SK-N-SH (cell line): Measurements from ENCODE around the gene GALNT4. TPM values are rescaled to one million over a fixed set of nuclear protein-coding genes. Genes with fewer than 3 reads are reported as not detected.

Source experiments
- CTCF ChIA-PET: fragments of 300-600, 350-600 bp; formaldehyde crosslinking; extraction: SDS; loops from one replicate; lab custom pipeline; 2021; lab: Yijun Ruan, JAX
- POLR2A ChIA-PET: fragments of 350-600 bp; sonication (Branson Sonifier 250); formaldehyde crosslinking; extraction: SDS; loops from one replicate; lab custom pipeline; 2020; ENCODE audit warnings: antibody characterized with exemption, inconsistent platforms; lab: Yijun Ruan, JAX
- DNase-seq: peaks from one replicate; pipeline ENCODE4 v3.0.0; 2012
- H2AFZ ChIP-seq: fragments of 200-600 bp; sonication (generic); 2 replicates; pipeline ENCODE4 v1.8.1; 2016; ENCODE audit warnings: antibody characterized with exemption, mild to moderate bottlenecking, low read depth
- H3F3A ChIP-seq: fragments of 200-600 bp; sonication (generic); replicated peaks from 2 replicates; pipeline ENCODE3; 2016; ENCODE audit warnings: antibody characterized with exemption, mild to moderate bottlenecking; ENCODE audit not compliant: insufficient read depth
- H3K27ac ChIP-seq, 2 experiments: fragments of 200-500 bp in 1 of 2; fragments of 200-600 bp in 1 of 2; sonication (Bioruptor generic) in 1 of 2; sonication (generic), shearing (Covaris generic) in 1 of 2; 2 replicates each; pipeline versions ENCODE4 v1.5.1 to v1.6.1; 2014 to 2016; ENCODE audit warnings: low read depth in 2 of 2, inconsistent platforms in 1 of 2, low read length in 1 of 2, mild to moderate bottlenecking in 1 of 2, mixed read lengths in 1 of 2
- H3K27me3 ChIP-seq: fragments of 200-600 bp; sonication (generic), shearing (Covaris generic); 2 replicates; pipeline ENCODE4 v1.6.1; 2016; ENCODE audit warnings: mixed run types; ENCODE audit not compliant: insufficient read depth
- H3K36me3 ChIP-seq, 2 experiments: fragments of 200-500 bp in 1 of 2; fragments of 200-600 bp in 1 of 2; sonication (Bioruptor generic) in 1 of 2; sonication (generic) in 1 of 2; replicated peaks in 1 of 2; 2 replicates each; pipeline versions ENCODE3 to v1.5.1; 2014 to 2016; ENCODE audit warnings: low read length in 1 of 2, mild to moderate bottlenecking in 1 of 2; ENCODE audit not compliant: insufficient read depth in 2 of 2, control insufficient read depth in 1 of 2
- H3K4me1 ChIP-seq, 2 experiments: fragments of 200-500 bp in 1 of 2; fragments of 200-600 bp in 1 of 2; sonication (Bioruptor generic) in 1 of 2; sonication (generic), shearing (Covaris generic) in 1 of 2; 2 replicates each; pipeline versions ENCODE4 v1.5.1 to v1.6.1; 2014 to 2016; ENCODE audit warnings: low read depth in 1 of 2, low read length in 1 of 2, mixed run types in 1 of 2; ENCODE audit not compliant: insufficient read depth in 2 of 2, control insufficient read depth in 1 of 2
- H3K4me2 ChIP-seq: fragments of 200-600 bp; sonication (generic), shearing (Covaris generic); 2 replicates; pipeline ENCODE4 v1.6.1; 2017; ENCODE audit warnings: mixed run types
- H3K4me3 ChIP-seq, 2 experiments: fragments of 200-500 bp in 1 of 2; fragments of 200-600 bp in 1 of 2; sonication (Bioruptor generic) in 1 of 2; sonication (generic), shearing (Covaris generic) in 1 of 2; 2 replicates each; pipeline versions ENCODE4 v1.5.1 to v1.8.1; 2014 to 2016; ENCODE audit warnings: low read depth in 2 of 2, inconsistent platforms in 1 of 2, low read length in 1 of 2, mild to moderate bottlenecking in 1 of 2, mixed read lengths in 1 of 2, moderate library complexity in 1 of 2
- H3K79me2 ChIP-seq: fragments of 200-600 bp; sonication (generic); 2 replicates; pipeline ENCODE4 v1.8.1; 2017; ENCODE audit warnings: mild to moderate bottlenecking; ENCODE audit not compliant: insufficient read depth
- H3K9ac ChIP-seq: fragments of 200-600 bp; sonication (generic); 2 replicates; pipeline ENCODE4 v1.6.1; 2017; ENCODE audit warnings: mixed run types
- H3K9me2 ChIP-seq: fragments of 200-600 bp; sonication (generic); 2 replicates; pipeline ENCODE4 v1.6.1; 2017; ENCODE audit warnings: mixed run types
- H3K9me3 ChIP-seq: fragments of 200-600 bp; sonication (generic); 2 replicates; pipeline ENCODE4 v1.6.1; 2017; ENCODE audit warnings: mixed run types, mild to moderate bottlenecking, moderate library complexity
- H4K20me1 ChIP-seq: fragments of 200-600 bp; sonication (generic); 2 replicates; pipeline ENCODE4 v1.6.1; 2017; ENCODE audit warnings: mild to moderate bottlenecking, mixed run types; ENCODE audit not compliant: insufficient read depth
- CHD2 ChIP-seq: fragments of 150-350 bp; IDR thresholded peaks from 2 replicates; pipeline ENCODE4 v1.6.1; 2018; ENCODE audit warnings: low read length; ENCODE audit not compliant: partially characterized antibody
- CTCF ChIP-seq: fragments of 200-600 bp; sonication (generic); IDR thresholded peaks from 2 replicates; pipeline ENCODE4 v1.6.1; 2017; ENCODE audit warnings: antibody characterized with exemption, mild to moderate bottlenecking, moderate library complexity
- ELF1 ChIP-seq: IDR thresholded peaks from 2 replicates; pipeline ENCODE4 v1.4.0; 2012
- EP300 ChIP-seq, 2 experiments: IDR thresholded peaks; 2 replicates each; pipeline versions ENCODE4 v1.4.0 to v1.6.1; 2012; ENCODE audit warnings: borderline replicate concordance in 1 of 2, low read depth in 1 of 2, low read length in 1 of 2
- FOXJ3 ChIP-seq: sonication (generic); formaldehyde crosslinking; IDR thresholded peaks from 2 replicates; pipeline ENCODE4 v1.5.1; 2020; ENCODE audit warnings: mild to moderate bottlenecking, missing genetic modification reagents
- FOXM1 ChIP-seq: IDR thresholded peaks from 2 replicates; pipeline ENCODE4 v1.4.0; 2012; ENCODE audit warnings: low read depth, mild to moderate bottlenecking
- GATA2 ChIP-seq: sonication (generic); formaldehyde crosslinking; IDR thresholded peaks from 2 replicates; pipeline ENCODE4 v1.5.0; 2020; ENCODE audit warnings: mild to moderate bottlenecking, missing genetic modification reagents
- IRF3 ChIP-seq: fragments of 150-350 bp; IDR thresholded peaks from 2 replicates; pipeline ENCODE4 v1.6.1; 2016; ENCODE audit warnings: mild to moderate bottlenecking, low read depth, low read length
- MAX ChIP-seq: IDR thresholded peaks from 2 replicates; pipeline ENCODE4 v1.4.0; 2012; ENCODE audit warnings: low read depth
- MEF2A ChIP-seq: IDR thresholded peaks from 2 replicates; pipeline ENCODE4 v1.4.0; 2012; ENCODE audit warnings: low read depth, borderline replicate concordance
- MXI1 ChIP-seq: IDR thresholded peaks from 2 replicates; pipeline ENCODE4 v1.6.1; 2012; ENCODE audit warnings: mild to moderate bottlenecking, low read depth, low read length, improper control_type of control experiment
- NFIC ChIP-seq: IDR thresholded peaks from 2 replicates; pipeline ENCODE4 v1.4.0; 2012; ENCODE audit warnings: borderline replicate concordance
- PBX3 ChIP-seq: IDR thresholded peaks from 2 replicates; pipeline ENCODE4; 2012
- POLR2AphosphoS5 ChIP-seq: IDR thresholded peaks from 2 replicates; pipeline ENCODE4 v1.6.1; 2012; ENCODE audit warnings: low read depth, low read length
- REST ChIP-seq: IDR thresholded peaks from 2 replicates; pipeline ENCODE4 v1.6.1; 2012; ENCODE audit warnings: mild to moderate bottlenecking, low read depth, low read length, moderate library complexity
- RFX5 ChIP-seq: IDR thresholded peaks from 2 replicates; pipeline ENCODE4 v1.6.1; 2012; ENCODE audit warnings: mild to moderate bottlenecking, improper control_type of control experiment, low read length
- TCF12 ChIP-seq: IDR thresholded peaks from 2 replicates; pipeline ENCODE4 v1.4.0; 2012
- TEAD4 ChIP-seq: IDR thresholded peaks from 2 replicates; pipeline ENCODE4 v1.4.0; 2012; ENCODE audit warnings: mild to moderate bottlenecking, borderline replicate concordance; ENCODE audit not compliant: insufficient read depth
- USF1 ChIP-seq: IDR thresholded peaks from 2 replicates; pipeline ENCODE4 v1.4.0; 2012; ENCODE audit warnings: low read depth, borderline replicate concordance
- ZBTB33 ChIP-seq: IDR thresholded peaks from 2 replicates; pipeline ENCODE4 v1.4.0; 2012; ENCODE audit warnings: low read depth, borderline replicate concordance
- WGBS: methylation state at CpG from one replicate; pipeline ENCODE4 v1.1.6; 2017; ENCODE audit warnings: low lambda C conversion rate; 5-methylcytosine and 5-hydroxymethylcytosine counted together
- polyA plus RNA-seq, 3 experiments: library from polyadenylated mRNA; depleted of rRNA; stranded (reverse); fragments of >200 nt; gene quantifications; 2 replicates each; pipeline ENCODE4 v1.2.3, GENCODE V29; 2012

The GALNT4 gene
- polyA plus RNA-seq, 1 of the 3 experiments (the other 2 are of a cell fraction), result 1.1 TPM

- Histone ChIP-seq H3K36me3 (peaks cover 12 to 15% of the 10 kb centered on the region in 2 experiments), H3K27me3 (no peaks in the 10 kb centered on the region), H3F3A (peaks cover 9% of the 10 kb centered on the region), H3K4me2 (peak overlapping the region; percentile 5; the same call in 1 of the 2 replicates), H2AFZ (no peak overlapping the region), H3K4me1 (peaks cover 12 to 22% of the 10 kb centered on the region in 2 experiments), H3K79me2 (peaks cover 59% of the 10 kb centered on the region), H3K4me3 (no peak overlapping the region), H3K9ac (no peak overlapping the region), H3K27ac (no peak overlapping the region), H4K20me1 (no peaks in the 10 kb centered on the region), H3K9me2 (no peaks in the 10 kb centered on the region), H3K9me3 (no peaks in the 10 kb centered on the region)
- CTCF ChIA-PET, result interaction anchor here (0.7 to 11.5 kb wide), 5 partner anchors 9 to 502 kb away, joined by 3 to 172 read pairs (median 11); no protein-coding TSS in a partner anchor
- WGBS, result 87% methylated on average over 7 of the region's 7 CpGs
- POLR2A ChIA-PET, result interaction anchor here (0.7 kb wide), 1 partner anchor 1387 kb away, joined by 3 read pairs; no protein-coding TSS in a partner anchor
- no peak for DNase-seq
- TF ChIP-seq RFX5 (no peak), IRF3 (no peak), GATA2 (CRISPR knock-in tag) (no peak), NFIC (no peak), ELF1 (no peak), ZBTB33 (no peak), CHD2 (no peak), TEAD4 (no peak), POLR2AphosphoS5 (no peak), USF1 (no peak), FOXM1 (no peak), MEF2A (no peak), PBX3 (no peak), FOXJ3 (CRISPR knock-in tag) (no peak), MAX (no peak), TCF12 (no peak), CTCF (no peak), EP300 (IDR thresholded peaks at IDR 0.05; ENCODE audit: borderline replicate concordance in 1 of 2, low read depth in 1 of 2, low read length in 1 of 2) (no peak), MXI1 (no peak), REST (no peak)
Observed at GRCh38 chr12:89521364-89522223, 3.0 kb downstream of the GALNT4 start.
